Measurements from ENCODE around the gene ZC3H12C. TPM values are rescaled to one million over a fixed set of nuclear protein-coding genes. Genes with fewer than 3 reads are reported as not detected.

Gene ZC3H12C
- total and polyA plus RNA-seq, 4 donors, result 3.4 to 27.1 (median 9.1) TPM

DNA sequence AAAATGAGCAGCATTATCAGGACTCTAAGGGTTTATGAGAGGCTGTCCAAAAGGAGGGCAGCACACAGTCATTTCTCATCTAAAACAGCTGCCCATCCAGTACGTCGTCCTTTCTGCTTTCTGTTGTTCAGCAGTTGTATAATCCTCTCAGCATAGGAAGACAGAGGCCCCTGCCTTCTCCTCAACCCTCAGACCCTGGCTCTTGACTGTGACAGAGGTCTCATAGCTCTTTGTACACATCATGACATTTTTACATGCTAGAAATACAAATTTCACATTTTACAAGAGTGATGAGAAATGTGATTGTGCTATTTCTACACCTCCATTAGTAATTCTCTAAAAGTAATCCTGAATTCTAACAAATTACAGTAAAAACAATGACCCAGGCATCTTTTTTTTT lies 36.2 kb upstream of the ZC3H12C start:
- no peak overlapping the region for H3K4me3 ChIP-seq
- 89% methylated on average over 2 of the region's 2 CpGs for WGBS, 2 donors
- H3K27me3 ChIP-seq (ENCODE audit: control insufficient read depth in 3 of 3, insufficient read depth in 3 of 3, low read length in 2 of 3), result no peaks in the 10 kb centered on the region
- no peak for ATAC-seq (ENCODE audit: insufficient read depth, low FRiP score)
- H3K9ac ChIP-seq (ENCODE audit: insufficient read depth in 1 of 2, low read length in 2 of 2), result no peak overlapping the region
- no peak overlapping the region for H3K27ac ChIP-seq (ENCODE audit: low read depth in 1 of 2, low read length in 1 of 2)
- TF ChIP-seq, protein P1, sequence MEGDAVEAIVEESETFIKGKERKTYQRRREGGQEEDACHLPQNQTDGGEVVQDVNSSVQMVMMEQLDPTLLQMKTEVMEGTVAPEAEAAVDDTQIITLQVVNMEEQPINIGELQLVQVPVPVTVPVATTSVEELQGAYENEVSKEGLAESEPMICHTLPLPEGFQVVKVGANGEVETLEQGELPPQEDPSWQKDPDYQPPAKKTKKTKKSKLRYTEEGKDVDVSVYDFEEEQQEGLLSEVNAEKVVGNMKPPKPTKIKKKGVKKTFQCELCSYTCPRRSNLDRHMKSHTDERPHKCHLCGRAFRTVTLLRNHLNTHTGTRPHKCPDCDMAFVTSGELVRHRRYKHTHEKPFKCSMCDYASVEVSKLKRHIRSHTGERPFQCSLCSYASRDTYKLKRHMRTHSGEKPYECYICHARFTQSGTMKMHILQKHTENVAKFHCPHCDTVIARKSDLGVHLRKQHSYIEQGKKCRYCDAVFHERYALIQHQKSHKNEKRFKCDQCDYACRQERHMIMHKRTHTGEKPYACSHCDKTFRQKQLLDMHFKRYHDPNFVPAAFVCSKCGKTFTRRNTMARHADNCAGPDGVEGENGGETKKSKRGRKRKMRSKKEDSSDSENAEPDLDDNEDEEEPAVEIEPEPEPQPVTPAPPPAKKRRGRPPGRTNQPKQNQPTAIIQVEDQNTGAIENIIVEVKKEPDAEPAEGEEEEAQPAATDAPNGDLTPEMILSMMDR (IDR thresholded peaks at IDR 0.05; ENCODE audit: control extremely low read depth, extremely low read depth), result no peak
- H3K9me3 ChIP-seq (ENCODE audit: control insufficient read depth in 4 of 4, insufficient read depth in 3 of 4, low read length in 3 of 4), result peaks cover 0 to 4% (median 2%) of the 10 kb centered on the region in 4 donors
- no peak for DNase-seq
- no peaks in the 10 kb centered on the region for H3K36me3 ChIP-seq (ENCODE audit: control insufficient read depth in 4 of 4, insufficient read depth in 4 of 4, low read length in 4 of 4)
- H3K4me1 ChIP-seq (ENCODE audit: control insufficient read depth in 5 of 5, insufficient read depth in 5 of 5, low read length in 5 of 5), result no peaks in the 10 kb centered on the region

DNA sequence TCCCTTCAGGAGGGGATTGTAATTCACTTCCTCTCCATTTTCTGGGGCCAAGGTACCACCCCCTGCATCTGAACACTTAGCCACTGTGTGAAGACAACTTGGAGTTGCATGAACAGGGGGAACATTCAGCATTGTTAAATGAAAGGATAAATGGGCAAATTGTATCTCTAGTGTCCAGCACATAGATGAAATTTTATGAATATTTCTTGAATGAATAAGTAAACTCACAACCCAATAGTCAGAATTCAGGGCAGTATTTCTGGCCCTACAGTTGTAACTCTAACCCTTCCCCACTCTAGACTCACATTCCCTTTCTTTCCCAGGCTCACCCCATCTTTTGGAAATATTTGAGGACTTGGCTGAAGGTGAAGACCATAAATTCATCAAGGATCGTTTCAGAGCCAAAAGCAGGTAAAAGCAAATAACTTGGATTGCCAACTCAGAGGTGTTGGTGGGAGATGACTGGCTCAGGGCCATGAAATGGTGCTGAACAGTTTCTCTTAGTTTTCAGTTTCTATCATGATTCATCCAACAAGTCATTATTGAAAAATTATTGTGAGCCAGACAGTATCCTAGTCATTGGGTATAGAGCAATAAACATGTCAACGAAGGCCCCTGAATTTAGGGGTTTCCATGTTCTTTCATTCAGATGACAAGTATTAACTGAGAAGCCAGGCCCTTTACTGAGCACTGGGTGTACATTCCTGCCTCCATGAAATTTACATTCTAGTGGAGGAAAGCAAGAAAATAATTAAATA lies 33.3 kb upstream of the ZC3H12C start:
- ATAC-seq (ENCODE audit: insufficient read depth, low FRiP score), result no peak
- DNase-seq, result no peak
- Histone ChIP-seq H3K27ac (ENCODE audit: low read depth in 1 of 2, low read length in 1 of 2) (no peak overlapping the region), H3K9me3 (ENCODE audit: control insufficient read depth in 4 of 4, insufficient read depth in 3 of 4, low read length in 3 of 4) (no peaks in the 10 kb centered on the region), H3K9ac (ENCODE audit: insufficient read depth in 1 of 2, low read length in 2 of 2) (no peak overlapping the region), H3K36me3 (ENCODE audit: control insufficient read depth in 4 of 4, insufficient read depth in 4 of 4, low read length in 4 of 4) (no peaks in the 10 kb centered on the region), H3K4me1 (ENCODE audit: control insufficient read depth in 5 of 5, insufficient read depth in 5 of 5, low read length in 5 of 5) (no peaks in the 10 kb centered on the region), H3K4me3 (no peak overlapping the region), H3K27me3 (ENCODE audit: control insufficient read depth in 3 of 3, insufficient read depth in 3 of 3, low read length in 2 of 3) (no peaks in the 10 kb centered on the region)
- WGBS, 2 donors, result 81 to 88% methylated on average over 2 of the region's 2 CpGs
- TF ChIP-seq, protein P1 (IDR thresholded peaks at IDR 0.05; ENCODE audit: control extremely low read depth, extremely low read depth), result no peak

DNA sequence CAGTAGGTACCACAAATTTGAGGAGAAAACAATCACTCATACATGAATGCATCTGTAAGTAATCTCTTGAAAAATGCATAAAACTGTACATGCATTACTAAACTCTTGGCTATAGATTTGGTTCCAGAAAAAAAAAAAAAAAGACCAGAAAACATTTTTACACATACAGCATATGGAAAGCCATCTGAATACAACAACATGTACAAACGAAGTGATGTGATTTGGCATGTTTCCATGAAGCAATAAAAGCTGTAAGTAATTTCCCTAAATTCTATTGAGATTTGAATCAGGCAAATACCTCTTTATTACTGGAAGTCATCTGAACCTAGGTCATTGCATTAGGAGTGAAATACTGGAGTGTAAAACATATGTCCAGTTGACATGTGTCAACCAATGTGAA lies 31.9 kb upstream of the ZC3H12C start:
- no peaks in the 10 kb centered on the region for H3K9me3 ChIP-seq (ENCODE audit: control insufficient read depth in 4 of 4, insufficient read depth in 3 of 4, low read length in 3 of 4)
- no peaks in the 10 kb centered on the region for H3K27me3 ChIP-seq (ENCODE audit: control insufficient read depth in 3 of 3, insufficient read depth in 3 of 3, low read length in 2 of 3)
- TF ChIP-seq, protein P1 (IDR thresholded peaks at IDR 0.05; ENCODE audit: control extremely low read depth, extremely low read depth), result no peak
- H3K4me1 ChIP-seq (ENCODE audit: control insufficient read depth in 5 of 5, insufficient read depth in 5 of 5, low read length in 5 of 5), result no peaks in the 10 kb centered on the region
- ATAC-seq (ENCODE audit: insufficient read depth, low FRiP score) (no peak), DNase-seq (no peak)
- no peaks in the 10 kb centered on the region for H3K36me3 ChIP-seq (ENCODE audit: control insufficient read depth in 4 of 4, insufficient read depth in 4 of 4, low read length in 4 of 4)
- 71 to 75% methylated on average over 1 of the region's 1 CpG for WGBS, 2 donors
- no peak overlapping the region for H3K4me3 ChIP-seq
- no peak overlapping the region for H3K27ac ChIP-seq (ENCODE audit: low read depth in 1 of 2, low read length in 1 of 2)
- H3K9ac ChIP-seq (ENCODE audit: insufficient read depth in 1 of 2, low read length in 2 of 2), result no peak overlapping the region

DNA sequence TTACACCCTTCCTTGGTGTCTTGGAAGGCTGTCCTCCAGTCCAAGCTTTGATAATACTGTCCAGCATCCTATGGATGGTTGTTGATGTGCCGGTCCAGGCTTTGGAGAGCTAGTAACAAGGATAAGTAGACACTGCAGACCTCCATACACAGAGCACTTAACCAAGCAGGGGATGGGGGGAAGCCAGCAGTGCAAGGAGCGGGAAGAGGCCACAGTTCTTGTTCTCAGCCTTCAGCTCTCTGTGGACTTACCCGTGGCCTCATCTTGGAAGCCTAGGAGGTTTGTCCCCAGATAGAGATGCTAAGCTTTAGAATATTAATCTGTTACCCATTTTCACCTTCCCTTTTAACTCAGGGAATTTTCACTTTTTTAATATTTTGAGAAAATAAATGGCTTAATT lies 30.9 kb upstream of the ZC3H12C start:
- no peak overlapping the region for H3K27ac ChIP-seq (ENCODE audit: low read depth in 1 of 2, low read length in 1 of 2)
- ATAC-seq (ENCODE audit: insufficient read depth, low FRiP score), result no peak
- no peak for DNase-seq
- H3K27me3 ChIP-seq (ENCODE audit: control insufficient read depth in 3 of 3, insufficient read depth in 3 of 3, low read length in 2 of 3), result no peaks in the 10 kb centered on the region
- no peak overlapping the region for H3K4me3 ChIP-seq
- no peaks in the 10 kb centered on the region for H3K36me3 ChIP-seq (ENCODE audit: control insufficient read depth in 4 of 4, insufficient read depth in 4 of 4, low read length in 4 of 4)
- TF ChIP-seq, protein P1 (IDR thresholded peaks at IDR 0.05; ENCODE audit: control extremely low read depth, extremely low read depth), result no peak
- H3K9ac ChIP-seq (ENCODE audit: insufficient read depth in 1 of 2, low read length in 2 of 2), result no peak overlapping the region
- H3K9me3 ChIP-seq (ENCODE audit: control insufficient read depth in 4 of 4, insufficient read depth in 3 of 4, low read length in 3 of 4), result no peaks in the 10 kb centered on the region
- WGBS, 2 donors, result 94 to 97% methylated on average over 3 of the region's 3 CpGs
- no peaks in the 10 kb centered on the region for H3K4me1 ChIP-seq (ENCODE audit: control insufficient read depth in 5 of 5, insufficient read depth in 5 of 5, low read length in 5 of 5)
